A673 (cell line): ENCODE results near the gene DENND1A. TPM values are rescaled to one million over a fixed set of nuclear protein-coding genes. Genes with fewer than 3 reads are reported as not detected.

Experiments used
- BruUV-seq: library from RNA; stranded (reverse); fragments of 400-500 nt; replicated peaks from 2 replicates; lab custom pipeline; 2021; lab: Mats Ljungman, UMichigan
- CTCF ChIA-PET: fragments of 300-600 bp; sonication (Branson Sonifier 250); formaldehyde crosslinking; loops from one replicate; lab custom pipeline; 2022; ENCODE audit warnings: antibody characterized with exemption; lab: Charles Lee
- POLR2A ChIA-PET: fragments of 300-600 bp; sonication (Branson Sonifier 250); formaldehyde crosslinking; loops from one replicate; lab custom pipeline; 2022; ENCODE audit warnings: antibody characterized with exemption; ENCODE audit not compliant: low non-redundant PET; lab: Charles Lee
- DNase-seq: peaks from one replicate; pipeline ENCODE4 v3.0.0-alpha.2; 2015; ENCODE audit warnings: low spot score
- H3K27ac ChIP-seq: fragments of 200-600 bp; sonication (generic); 2 replicates; pipeline ENCODE4 v1.5.1; 2016; ENCODE audit warnings: mixed run types, low read depth, mild to moderate bottlenecking, mixed read lengths, antibody characterized with exemption, low read length; ENCODE audit not compliant: poor library complexity, severe bottlenecking
- H3K27me3 ChIP-seq: fragments of 200-600 bp; sonication (generic); replicated peaks from 2 replicates; pipeline ENCODE4 v1.6.1; 2017; ENCODE audit warnings: mixed run types, low read depth, mild to moderate bottlenecking, mixed read lengths, antibody characterized with exemption, low read length; ENCODE audit not compliant: insufficient read depth, poor library complexity
- H3K36me3 ChIP-seq: fragments of 200-600 bp; sonication (generic); 2 replicates; pipeline ENCODE4 v1.6.1; 2016; ENCODE audit warnings: mixed run types, mild to moderate bottlenecking, mixed read lengths, antibody characterized with exemption, low read length; ENCODE audit not compliant: insufficient read depth, poor library complexity, severe bottlenecking
- H3K4me1 ChIP-seq: fragments of 200-600 bp; sonication (generic); 2 replicates; pipeline ENCODE4 v1.6.1; 2017; ENCODE audit warnings: mixed run types, mild to moderate bottlenecking, mixed read lengths, antibody characterized with exemption, low read length; ENCODE audit not compliant: insufficient read depth, poor library complexity, severe bottlenecking
- H3K4me3 ChIP-seq: fragments of 200-600 bp; sonication (generic); 2 replicates; pipeline ENCODE4 v1.5.1; 2016; ENCODE audit warnings: low read depth, mixed run types, mild to moderate bottlenecking, mixed read lengths, low read length; ENCODE audit not compliant: poor library complexity, severe bottlenecking
- H3K9me3 ChIP-seq: fragments of 200-600 bp; sonication (generic); 2 replicates; pipeline ENCODE4 v1.6.1; 2016; ENCODE audit warnings: mixed run types, low read depth, mild to moderate bottlenecking, mixed read lengths, antibody characterized with exemption, low read length; ENCODE audit not compliant: poor library complexity, severe bottlenecking
- CTCF ChIP-seq: fragments of 300-800, 200-600 bp; sonication (generic); conservative IDR thresholded peaks from 2 replicates; pipeline ENCODE4 v1.5.1; 2017; ENCODE audit warnings: low read depth, mild to moderate bottlenecking, antibody characterized with exemption, low read length, moderate library complexity, mixed read lengths
- EZH2 ChIP-seq: fragments of 200-600 bp; sonication (generic); IDR thresholded peaks from 2 replicates; pipeline ENCODE4 v1.6.1; 2017; ENCODE audit warnings: borderline replicate concordance, low read depth, mild to moderate bottlenecking, mixed read lengths, antibody characterized with exemption, low read length; ENCODE audit not compliant: poor library complexity, severe bottlenecking
- intact Hi-C: fragments of 100-400 bp; cut with micrococcal nuclease; formaldehyde crosslinking; loops from one replicate; pipeline ENCODE4 v1.10.0; 2022; ENCODE audit not compliant: unreplicated experiment
- total RNA-seq: library from RNA; stranded (reverse); gene quantifications from 2 replicates; pipeline ENCODE4 v1.2.3, GENCODE V29; 2021

Gene DENND1A
- total RNA-seq, 1 experiment from 2014 or later, result 12.0 TPM

GRCh38 chr9:123478967-123479602 lies 450.8 kb downstream of the DENND1A start:
- DNase-seq, result no peak
- TF ChIP-seq EZH2 (no peak), CTCF (no peak)
- H3K4me1 ChIP-seq, result no peaks in the 10 kb centered on the region
- no peak overlapping the region for H3K4me3 ChIP-seq
- intact Hi-C loops, result no loop called here
- POLR2A ChIA-PET, result no interaction called here
- no peak overlapping the region for H3K27ac ChIP-seq
- no peaks in the 10 kb centered on the region for H3K9me3 ChIP-seq
- CTCF ChIA-PET, result no interaction called here
- H3K27me3 ChIP-seq, result no peaks in the 10 kb centered on the region
- no TSS peak for BruUV-seq
- no peaks in the 10 kb centered on the region for H3K36me3 ChIP-seq

GRCh38 chr9:123478160-123478559 lies 451.8 kb downstream of the DENND1A start:
- Histone ChIP-seq H3K27me3 (no peaks in the 10 kb centered on the region), H3K36me3 (no peaks in the 10 kb centered on the region), H3K4me1 (no peaks in the 10 kb centered on the region), H3K9me3 (no peaks in the 10 kb centered on the region), H3K27ac (no peak overlapping the region), H3K4me3 (no peak overlapping the region)
- no TSS peak for BruUV-seq
- ChIA-PET POLR2A (no interaction called here), CTCF (no interaction called here)
- no peak for TF ChIP-seq CTCF
- no peak for TF ChIP-seq EZH2
- intact Hi-C loops, result no loop called here
- no peak for DNase-seq

GRCh38 chr9:123475407-123475806 lies 454.5 kb downstream of the DENND1A start:
- Histone ChIP-seq H3K27me3 (no peaks in the 10 kb centered on the region), H3K4me3 (no peak overlapping the region), H3K9me3 (no peaks in the 10 kb centered on the region), H3K4me1 (no peaks in the 10 kb centered on the region), H3K27ac (no peak overlapping the region), H3K36me3 (no peaks in the 10 kb centered on the region)
- no peak for DNase-seq
- intact Hi-C loops, result no loop called here
- POLR2A ChIA-PET, result no interaction called here
- CTCF ChIA-PET, result no interaction called here
- no TSS peak for BruUV-seq
- TF ChIP-seq CTCF (no peak), EZH2 (no peak)
